ENCODE data around the gene H1-8.
"Not testable (repeated sequence)": the region's sequence is repeated elsewhere in the genome, so short reads cannot be mapped to it uniquely, and the experiment has no call there.

H1-8 gene, protein sequence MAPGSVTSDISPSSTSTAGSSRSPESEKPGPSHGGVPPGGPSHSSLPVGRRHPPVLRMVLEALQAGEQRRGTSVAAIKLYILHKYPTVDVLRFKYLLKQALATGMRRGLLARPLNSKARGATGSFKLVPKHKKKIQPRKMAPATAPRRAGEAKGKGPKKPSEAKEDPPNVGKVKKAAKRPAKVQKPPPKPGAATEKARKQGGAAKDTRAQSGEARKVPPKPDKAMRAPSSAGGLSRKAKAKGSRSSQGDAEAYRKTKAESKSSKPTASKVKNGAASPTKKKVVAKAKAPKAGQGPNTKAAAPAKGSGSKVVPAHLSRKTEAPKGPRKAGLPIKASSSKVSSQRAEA

DNA sequence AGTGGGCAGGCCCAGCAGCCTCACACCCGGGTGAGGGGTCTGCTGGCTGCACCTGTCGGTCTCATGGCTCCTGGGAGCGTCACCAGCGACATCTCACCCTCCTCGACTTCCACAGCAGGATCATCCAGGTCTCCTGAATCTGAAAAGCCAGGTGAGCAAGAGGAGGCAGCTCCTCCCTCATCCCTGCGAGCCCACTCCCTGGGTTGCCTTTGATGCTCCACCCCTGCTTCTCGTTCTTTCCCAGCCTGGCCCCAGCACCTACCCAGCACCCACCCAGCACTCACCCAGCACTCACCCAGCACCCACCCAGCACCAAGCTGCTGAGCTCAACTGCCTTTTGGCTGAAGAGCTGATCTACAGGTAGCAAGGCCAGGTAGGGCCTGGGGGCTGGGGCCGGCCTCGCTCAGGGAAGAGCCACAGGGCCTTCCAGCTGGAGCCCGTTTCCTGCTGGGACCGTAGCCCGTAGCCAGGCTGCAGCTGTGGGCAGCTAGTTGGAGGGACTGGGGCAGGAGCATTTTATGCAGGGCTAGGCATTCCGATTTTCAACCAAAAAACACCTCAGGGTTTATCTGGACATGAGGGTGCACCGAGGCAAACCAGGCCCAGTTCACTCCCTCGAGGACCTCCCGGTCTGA is at the start of gene H1-8:
H1-8 (plus strand) TSS at position 20 of the 635 bp plus-strand sequence; CDS start at position 64, 44 bp downstream.
- no peak for DNase-seq

DNA sequence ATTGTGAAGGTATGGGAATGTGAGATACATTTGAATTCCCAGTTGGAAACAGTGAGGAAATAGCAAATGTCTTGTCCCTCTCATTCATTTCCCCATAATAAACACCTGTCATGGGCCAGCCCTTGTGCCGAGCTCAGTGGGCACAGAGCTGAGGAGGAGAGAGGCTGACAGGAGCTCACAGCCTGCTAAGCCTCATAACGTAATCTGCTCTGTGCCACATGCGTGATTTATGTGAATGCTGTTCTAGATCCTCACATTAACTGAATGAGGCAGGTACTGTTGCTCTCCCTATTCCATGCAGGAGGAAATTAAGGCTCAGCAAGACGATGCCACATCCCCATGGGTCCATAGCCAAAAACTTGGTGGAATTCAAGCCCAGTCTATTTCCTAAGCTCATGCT is 49.8 kb upstream of the H1-8 start:
- DNase-seq, result no peak

DNA sequence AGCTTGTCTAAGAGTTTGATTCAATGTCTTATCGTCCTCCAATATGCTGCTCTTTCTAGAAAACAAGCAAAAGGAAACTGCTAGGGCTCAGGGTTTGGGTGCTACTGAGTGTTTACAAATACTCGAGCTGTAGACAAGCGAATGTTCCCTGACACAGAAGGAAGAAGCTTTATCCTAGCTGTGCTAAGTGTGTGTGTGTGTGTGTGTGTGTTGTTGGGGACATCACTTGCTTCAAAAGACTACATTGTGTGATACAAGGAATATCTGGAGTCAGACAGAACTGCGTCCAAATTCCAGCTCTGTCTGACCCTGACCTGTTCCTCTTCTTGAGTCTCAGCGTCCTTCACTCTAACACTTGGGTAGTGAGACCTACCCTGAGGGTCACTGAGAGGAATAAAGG is 48.5 kb upstream of the H1-8 start:
- DNase-seq, result not testable (repeated sequence)

DNA sequence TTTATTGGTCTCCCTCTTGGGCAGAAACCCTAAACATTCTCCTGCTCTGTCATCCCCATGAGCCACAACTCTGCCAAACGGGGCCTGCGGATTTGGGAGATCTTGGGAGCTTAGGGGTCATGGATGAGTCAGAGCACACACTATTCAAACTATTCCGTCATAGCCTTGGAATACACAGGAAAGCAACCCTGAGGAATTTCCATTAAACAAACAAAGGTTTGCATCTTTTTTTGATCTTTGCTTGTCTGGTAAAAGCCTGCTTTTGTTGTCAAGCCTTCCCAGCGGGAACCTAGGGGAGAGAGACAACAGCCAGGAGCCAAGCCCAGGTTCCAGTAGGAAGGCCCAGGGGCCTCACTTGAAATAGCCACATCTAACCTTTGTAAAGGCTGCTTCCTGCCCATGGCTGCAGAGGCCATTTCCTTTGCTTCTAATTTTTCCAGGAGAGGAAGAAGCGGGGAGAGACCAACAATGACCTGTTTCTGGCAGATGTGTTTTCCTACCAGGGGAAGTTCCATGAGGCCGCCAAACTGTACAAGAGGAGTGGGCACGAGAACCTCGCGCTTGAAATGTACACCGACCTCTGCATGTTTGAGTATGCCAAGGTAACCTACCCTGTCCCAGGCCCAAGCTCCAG is 47.9 kb upstream of the H1-8 start:
- DNase-seq, result not testable (repeated sequence)

DNA sequence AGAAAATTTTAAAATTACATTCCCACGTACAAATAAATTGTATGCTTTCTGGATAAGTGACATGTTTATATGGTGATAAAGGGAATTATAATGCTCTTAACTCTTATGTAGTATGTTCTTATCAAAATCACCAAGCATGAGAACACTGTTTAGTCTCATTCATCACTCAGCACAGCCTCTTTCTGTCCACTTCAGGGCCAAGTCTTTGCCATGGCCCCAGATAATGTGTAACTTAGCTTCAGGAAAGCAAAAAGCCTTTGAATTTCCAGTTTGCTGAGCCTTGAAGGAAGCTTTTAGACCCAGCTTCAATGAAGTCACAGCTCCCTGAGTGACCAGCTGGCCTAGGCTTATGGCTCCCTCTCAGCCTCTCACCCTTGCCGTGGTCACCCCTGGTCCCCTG is 45.1 kb upstream of the H1-8 start:
- DNase-seq, result peak; percentile 45

DNA sequence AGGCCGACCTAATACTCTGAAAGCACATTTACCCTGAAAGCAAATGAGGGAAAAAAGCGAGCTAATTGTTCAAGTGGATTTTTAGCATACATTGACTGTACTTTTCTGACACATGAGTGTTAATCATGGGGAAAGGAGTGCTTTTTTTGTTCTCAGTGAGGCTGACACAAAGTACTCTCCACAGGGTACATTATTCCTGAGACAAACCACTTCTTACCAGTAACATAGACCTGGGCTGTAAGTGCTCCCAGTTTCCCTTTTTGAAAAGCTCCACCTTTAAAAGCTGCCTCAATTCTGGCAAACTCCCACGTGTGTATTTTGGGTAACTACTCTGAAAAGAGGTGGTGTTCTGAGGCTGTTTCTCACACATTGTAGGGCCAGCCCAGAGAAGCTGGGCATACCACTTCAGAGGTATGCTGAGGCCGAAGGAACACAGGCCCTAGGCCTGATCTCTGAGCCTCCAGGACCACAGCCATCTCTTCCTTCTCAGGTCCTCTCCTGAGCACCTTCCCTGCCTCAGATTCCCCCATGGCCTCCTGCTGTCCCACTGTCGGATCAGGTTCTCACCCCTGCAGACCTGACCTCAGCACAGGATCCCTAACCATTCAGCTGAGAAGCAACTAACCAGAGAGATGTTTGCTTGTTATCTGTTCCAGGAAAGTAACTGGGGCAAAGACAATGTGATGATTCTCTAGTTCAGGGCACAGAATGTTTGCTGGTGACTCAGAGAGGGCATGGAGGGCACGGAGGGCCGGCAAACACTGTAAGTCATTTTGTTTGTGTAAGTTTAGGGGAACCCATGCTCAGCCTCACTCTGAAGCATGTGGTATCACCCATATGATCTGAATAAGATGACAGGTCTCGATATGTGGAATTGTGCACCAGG is 44.1 kb upstream of the H1-8 start:
- peak; percentile 28 for DNase-seq

DNA sequence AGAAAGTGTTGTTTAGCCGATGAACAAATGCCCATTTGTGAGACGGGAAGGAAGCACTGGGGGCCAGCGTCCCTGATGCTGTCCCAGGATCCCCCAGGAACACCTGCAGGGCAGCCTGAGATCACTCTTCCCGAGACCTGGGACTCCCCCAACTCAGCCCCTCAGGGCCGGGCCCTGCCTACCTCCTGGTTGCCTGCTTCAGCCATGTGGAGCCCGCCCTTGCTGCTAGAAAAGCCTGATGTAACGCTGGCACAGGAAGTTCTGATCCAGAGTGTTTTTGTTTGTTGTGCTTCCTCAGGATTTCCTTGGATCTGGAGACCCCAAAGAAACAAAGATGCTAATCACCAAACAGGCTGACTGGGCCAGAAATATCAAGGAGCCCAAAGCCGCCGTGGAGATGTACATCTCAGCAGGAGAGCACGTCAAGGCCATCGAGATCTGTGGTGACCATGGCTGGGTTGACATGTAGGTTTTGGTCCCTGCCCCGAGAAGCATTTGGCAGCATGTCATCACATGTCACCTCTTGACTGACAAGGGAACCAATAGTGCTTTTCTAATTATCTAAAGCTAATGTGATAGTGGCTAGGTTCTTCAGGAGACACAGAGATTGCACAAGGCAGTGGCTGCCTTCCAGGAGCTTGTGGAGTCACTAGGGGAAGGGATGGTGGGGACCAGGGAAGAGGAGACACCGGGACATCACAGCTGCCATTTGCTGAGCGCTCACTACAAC is 43.2 kb upstream of the H1-8 start:
- DNase-seq, result not testable (repeated sequence)

DNA sequence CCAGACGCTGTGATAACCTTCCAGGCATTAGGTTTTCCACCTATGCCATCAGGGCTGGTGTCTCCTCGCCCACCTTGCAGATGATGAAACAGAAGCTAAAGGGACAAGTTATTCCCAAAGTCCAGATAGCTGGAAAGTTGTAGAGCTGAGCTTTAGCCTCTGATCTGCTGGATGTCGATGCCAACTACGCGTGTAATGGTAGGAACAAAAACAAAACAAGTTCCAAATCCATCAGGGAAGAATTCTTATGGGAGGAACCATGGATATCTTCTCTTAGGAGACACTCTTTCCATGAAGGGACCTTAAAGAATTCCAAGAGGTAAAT is 42.7 kb upstream of the H1-8 start:
- no peak for DNase-seq

DNA sequence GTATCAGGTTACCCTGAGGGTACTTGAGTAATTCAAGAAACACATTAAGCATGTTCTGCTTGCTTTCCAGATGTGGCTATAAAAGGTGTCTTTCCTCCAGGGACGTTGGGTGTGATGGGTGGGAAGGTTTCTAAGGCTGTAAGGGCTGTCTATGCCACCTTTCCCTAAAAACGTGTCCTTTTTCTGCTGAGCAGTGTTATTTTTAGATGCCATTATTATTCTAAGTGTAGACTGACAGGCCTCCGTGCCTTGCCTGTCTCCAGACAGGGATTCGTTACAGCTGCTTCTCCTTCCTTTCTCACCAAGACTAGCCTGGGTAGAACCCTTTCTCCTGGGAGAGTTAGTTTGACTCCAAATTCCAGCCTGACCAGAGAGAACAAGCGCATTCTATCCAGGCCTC is 41.3 kb upstream of the H1-8 start:
- peak; percentile 33 for DNase-seq

DNA sequence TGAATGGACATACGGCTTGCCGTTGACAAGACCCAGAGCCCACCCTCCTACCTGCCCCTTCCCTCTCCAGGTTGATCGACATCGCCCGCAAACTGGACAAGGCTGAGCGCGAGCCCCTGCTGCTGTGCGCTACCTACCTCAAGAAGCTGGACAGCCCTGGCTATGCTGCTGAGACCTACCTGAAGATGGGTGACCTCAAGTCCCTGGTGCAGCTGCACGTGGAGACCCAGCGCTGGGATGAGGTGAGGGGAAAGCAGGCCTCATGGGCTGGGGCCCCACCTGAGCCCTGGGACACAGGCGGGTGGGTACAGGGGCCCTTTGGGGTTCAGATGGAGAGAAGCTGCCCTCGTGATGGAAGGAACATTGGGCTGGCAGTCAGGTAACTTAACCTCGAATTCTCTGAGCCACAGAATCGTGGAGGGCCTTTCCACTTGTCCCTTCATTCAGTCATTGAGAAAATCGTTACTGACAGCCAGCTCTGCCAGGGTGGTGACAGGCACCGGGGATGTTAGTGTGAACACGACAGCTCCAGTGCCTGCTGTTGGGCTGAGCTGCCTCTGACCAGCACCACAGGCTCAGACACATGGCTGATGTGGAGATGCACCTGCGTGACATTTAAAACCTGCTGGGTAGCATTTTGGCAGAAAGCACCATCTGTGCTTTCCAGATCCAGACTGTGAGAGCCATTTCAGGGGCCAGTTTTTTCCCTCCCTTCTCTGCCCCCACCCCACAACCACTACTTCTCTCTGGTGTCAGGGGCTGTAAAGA is 40.1 kb upstream of the H1-8 start:
- peak; percentile 91 for DNase-seq

DNA sequence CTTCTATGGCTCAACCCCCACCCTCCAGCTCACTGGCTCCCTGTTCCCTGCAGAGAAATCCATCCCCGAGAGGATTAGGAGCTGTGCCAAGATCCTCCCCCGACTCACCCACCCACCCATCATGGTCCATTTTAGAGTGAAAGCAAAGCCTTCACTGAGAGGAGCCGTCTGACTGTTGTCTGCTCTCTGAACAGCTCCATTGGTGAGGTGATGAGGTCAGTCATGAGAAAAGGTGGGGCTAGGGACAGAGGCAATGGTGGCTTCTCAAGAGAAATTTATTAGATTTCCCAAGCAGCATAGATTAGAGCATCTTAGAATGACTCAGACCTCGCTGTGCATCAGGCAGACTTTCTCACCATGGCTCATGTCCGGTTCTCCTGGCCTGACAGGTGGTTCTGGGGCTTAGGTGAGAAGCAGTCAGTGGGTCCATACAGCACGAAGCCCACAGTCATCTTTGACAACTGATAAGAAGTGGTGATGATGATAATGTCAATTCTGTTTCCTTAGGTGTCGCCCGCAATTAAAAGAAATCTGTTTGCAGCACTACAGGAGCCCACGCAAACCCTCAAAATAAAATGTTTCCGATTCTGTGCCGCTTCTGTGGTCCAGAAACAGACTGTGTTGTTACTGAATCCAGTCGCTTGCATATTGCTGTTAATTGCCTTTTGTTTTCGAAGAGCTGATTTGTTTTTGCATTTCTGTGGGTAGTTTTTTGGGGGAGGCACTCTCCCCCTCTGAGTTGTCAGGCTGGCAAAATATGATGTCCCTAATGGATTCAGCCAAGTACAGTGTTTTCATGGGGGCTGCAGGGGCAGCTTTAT is 39.3 kb upstream of the H1-8 start:
- DNase-seq, result peak; percentile 77

DNA sequence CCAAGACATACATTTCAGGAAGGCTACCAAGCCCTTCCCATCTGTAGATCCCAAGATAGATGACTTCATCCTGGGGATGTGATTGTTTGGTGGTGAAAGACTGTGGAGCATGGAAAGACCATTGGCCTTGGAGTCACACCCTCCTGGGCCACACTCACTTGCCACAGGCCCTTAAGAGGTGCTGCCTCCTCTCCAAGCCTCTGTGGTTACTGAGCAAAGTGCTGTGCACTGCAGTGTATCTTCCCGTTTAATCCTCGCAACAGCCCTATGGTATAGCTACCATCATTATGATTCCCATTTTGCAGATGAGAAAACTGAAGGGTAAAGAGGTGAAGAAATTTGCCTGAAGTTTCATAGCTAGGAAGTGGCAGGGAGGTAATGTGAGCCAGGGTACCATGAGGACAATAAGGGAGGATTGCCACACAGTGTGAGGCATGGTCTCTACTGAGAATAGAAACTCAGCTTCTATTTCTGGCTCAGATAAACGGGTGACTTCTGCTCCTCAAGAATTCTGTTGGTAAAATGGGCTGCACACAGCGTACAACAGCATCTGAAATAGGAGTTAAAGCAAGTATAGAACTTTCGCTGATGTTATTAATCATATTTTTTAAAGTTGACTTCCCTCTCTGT is 38.4 kb upstream of the H1-8 start:
- DNase-seq, result no peak

DNA sequence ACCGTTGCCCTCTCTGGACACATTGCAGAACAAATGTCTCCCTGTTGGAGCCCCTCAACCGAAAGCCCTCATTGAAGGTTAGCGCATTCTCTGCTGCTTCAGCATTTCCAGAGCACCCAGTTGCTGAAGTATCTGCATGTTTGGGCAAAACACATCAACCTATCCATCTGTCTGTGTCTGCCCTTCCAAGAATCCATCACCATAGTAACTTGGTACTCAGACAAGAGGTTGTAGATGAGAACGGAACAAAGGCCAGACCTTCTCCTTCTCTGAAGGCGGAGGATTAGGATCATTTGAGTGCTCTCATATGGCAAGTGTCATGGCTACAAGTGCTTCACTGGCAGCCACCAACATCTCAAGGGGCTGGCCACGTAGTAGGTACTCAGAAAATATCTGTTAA is 37.6 kb upstream of the H1-8 start:
- DNase-seq, result peak; percentile 99

DNA sequence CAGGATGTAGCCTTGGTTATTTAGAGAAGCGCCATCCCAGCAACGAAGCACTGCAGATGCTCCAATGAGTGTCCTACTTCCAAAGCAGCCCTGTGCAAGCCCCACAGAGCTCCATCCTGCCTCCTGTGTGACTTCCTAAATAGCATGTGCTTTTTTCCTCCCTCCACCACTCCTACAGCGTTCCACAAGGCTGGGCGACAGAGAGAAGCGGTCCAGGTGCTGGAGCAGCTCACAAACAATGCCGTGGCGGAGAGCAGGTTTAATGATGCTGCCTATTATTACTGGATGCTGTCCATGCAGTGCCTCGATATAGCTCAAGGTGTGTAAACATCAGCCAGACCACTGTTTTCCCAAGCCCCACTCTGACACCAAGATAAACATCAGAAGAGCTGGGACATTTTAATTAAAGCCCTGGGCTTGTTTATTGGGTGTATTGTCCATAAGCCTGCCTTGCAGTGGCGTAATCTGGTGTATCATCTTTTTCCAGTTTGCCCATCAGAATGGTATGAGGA is 36.7 kb upstream of the H1-8 start:
- peak; percentile 83 for DNase-seq

DNA sequence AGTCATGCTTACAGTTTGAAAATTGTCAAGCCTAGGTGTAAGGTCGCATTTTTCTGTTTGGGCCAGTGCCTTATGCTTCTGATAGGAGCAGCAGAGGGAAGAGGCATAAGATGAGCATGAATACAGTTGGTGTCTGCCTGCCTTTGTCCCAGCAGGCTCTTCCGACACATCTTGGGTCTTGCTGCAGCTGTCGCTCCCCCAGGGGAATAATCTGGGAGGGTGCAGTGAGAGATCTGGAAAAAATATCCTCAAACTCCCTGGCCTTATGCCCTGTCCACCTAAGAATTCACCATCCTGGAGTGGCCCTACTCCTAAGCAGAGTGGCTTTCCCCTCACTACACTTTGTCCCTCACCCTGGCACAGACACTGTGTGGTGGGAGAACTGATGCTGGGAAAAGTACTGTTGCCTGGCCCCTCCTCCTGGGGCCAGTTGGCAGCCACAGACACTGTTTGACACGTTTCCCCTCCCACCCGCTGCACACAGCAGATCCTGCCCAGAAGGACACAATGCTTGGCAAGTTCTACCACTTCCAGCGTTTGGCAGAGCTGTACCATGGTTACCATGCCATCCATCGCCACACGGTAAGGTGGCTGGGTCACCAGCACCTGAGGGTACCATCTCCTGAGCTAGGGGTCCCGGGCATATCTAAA is 35.7 kb upstream of the H1-8 start:
- peak; percentile 31 for DNase-seq

DNA sequence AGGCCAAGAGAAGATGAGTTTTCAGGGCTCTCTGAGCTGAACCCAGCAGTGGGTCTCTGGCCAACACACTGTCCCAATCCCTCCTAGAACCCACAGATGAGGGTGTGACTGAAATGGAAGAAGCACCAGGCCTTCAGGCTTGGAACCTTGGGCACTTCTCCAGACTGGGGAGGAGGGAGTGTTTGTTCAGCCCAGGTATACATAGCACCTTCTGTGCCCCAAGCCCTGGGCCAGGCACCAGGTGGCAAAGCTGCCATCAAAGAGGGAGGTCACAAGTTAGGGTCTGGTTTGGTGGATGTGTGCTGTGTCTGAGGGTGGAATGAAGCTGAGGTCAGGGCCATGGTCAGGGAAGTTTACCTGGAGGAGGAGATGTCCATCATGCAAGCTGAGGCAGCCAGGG is 30.4 kb upstream of the H1-8 start:
- no peak for DNase-seq

DNA sequence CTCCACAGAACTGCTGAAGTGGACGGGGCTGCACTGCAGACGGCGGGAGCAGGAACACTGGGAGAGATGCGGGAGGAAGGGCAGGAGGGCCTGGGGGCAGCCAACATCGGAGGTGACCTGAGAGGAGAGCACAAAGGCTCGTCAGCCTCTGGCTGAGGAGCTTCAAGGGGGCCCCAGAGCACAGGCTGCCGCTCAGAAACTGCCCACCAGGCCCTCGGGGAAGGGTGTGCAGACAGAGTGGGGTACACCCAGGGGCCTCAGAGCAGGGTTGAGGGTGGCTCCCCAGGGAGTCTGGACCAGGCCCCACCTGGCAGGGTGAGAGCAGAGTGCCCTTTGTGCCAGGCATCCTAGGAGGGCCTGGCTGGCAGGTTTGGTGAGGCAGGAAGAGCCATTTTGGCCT is 29.3 kb upstream of the H1-8 start:
- no peak for DNase-seq

DNA sequence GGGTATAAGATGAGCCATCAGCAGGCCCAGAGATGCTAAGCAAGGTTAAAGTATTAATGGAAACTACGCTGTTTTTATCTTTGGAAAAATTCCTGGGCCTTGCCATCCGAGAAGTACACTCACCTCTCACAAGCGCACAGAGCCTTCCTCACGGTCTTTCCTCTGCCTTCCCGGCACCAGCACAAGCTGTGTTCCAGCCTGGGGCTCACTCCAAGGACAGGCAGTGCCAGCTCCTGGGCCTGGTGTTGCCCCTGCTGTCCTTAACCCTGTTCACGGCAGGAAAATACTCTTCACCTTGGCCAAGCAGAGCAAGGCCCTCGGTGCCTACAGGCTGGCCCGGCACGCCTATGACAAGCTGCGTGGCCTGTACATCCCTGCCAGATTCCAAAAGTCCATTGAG is 28.9 kb upstream of the H1-8 start:
- no peak for DNase-seq

DNA sequence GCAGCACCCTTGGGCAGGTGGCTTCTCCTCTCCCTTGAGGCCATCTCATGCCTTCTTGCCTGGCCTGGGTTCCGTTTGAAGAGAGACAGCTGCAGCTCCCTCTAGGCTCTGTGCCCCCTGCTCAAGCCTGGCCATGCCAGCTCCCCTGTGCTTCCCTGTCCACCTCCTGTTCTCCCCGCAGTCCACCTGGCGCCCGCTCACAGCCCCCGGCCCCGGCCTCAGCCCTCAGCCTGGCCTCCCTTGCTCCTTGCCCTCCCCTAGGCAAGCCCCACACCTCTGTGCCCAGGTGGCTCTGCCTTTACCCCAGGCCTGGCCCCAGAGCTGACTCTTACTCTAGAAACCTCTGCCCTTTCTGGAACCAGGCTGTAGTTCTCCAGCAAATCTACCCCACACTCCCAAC is 28.4 kb upstream of the H1-8 start:
- no peak for DNase-seq

All from DMS79 treated with DMSO at 0.1 percent for 48 hours (cell line).